Measurements from ENCODE around the gene ACTR3C.

- TF ChIP-seq CTCF (conservative IDR thresholded peaks at IDR 0.05; ENCODE audit: low read depth, low read length) (no peak), EZH2 (IDR thresholded peaks at IDR 0.05; ENCODE audit: borderline replicate concordance, low read depth, low read length, poor library complexity, severe bottlenecking) (no peak)
Measured at GRCh38 chr7:150339409-150339809, 16.1 kb upstream of the ACTR3C start.
